ENCODE measurements around the gene ZSCAN25.
"Not testable (repeated sequence)": the region's sequence is repeated elsewhere in the genome, so short reads cannot be mapped to it uniquely, and the experiment has no call there.

The ZSCAN25 gene

GRCh38 chr7:99651290-99651689 is 34.5 kb downstream of the ZSCAN25 start:
- intact Hi-C loops (cut with DNase I; ENCODE audit: low total_unique reads) = no loop called here
- TF ChIP-seq, protein P1, sequence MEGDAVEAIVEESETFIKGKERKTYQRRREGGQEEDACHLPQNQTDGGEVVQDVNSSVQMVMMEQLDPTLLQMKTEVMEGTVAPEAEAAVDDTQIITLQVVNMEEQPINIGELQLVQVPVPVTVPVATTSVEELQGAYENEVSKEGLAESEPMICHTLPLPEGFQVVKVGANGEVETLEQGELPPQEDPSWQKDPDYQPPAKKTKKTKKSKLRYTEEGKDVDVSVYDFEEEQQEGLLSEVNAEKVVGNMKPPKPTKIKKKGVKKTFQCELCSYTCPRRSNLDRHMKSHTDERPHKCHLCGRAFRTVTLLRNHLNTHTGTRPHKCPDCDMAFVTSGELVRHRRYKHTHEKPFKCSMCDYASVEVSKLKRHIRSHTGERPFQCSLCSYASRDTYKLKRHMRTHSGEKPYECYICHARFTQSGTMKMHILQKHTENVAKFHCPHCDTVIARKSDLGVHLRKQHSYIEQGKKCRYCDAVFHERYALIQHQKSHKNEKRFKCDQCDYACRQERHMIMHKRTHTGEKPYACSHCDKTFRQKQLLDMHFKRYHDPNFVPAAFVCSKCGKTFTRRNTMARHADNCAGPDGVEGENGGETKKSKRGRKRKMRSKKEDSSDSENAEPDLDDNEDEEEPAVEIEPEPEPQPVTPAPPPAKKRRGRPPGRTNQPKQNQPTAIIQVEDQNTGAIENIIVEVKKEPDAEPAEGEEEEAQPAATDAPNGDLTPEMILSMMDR (IDR thresholded peaks at IDR 0.05) = no peak
- no peak for DNase-seq
- Histone ChIP-seq H3K4me1 (no peaks in the 10 kb centered on the region), H3K4me3 (no peak overlapping the region), H3K9me3 (no peaks in the 10 kb centered on the region), H3K27me3 (no peaks in the 10 kb centered on the region), H3K27ac (no peak overlapping the region), H3K36me3 (peaks cover 0 to 7% (median 0%) of the 10 kb centered on the region in 3 donors)

DNA sequence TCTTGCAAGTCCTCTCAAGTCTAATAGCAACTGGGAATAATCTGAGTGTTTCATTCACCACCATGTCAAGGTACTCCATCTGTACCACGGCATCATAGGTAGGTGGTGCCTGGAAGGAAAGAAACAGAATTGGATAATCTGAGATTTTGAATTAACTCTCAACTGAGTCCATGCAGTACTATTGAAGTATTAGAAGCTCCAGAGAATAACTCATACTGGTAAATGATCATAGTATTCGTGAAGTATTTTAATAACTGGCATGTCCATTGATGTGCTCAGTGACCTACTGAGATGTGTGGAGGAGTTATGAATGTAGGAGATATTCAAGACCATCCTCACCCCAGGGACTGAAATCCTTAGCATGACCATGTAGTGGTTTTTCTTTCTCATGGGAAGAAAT is 35.9 kb downstream of the ZSCAN25 start:
- Histone ChIP-seq H3K27me3 (no peaks in the 10 kb centered on the region), H3K4me1 (no peaks in the 10 kb centered on the region), H3K36me3 (no peaks in the 10 kb centered on the region), H3K9me3 (no peaks in the 10 kb centered on the region), H3K4me3 (no peak overlapping the region), H3K27ac (no peak overlapping the region)
- TF ChIP-seq, protein P1 (IDR thresholded peaks at IDR 0.05) = no peak
- no peak for DNase-seq
- intact Hi-C loops (cut with DNase I; ENCODE audit: low total_unique reads) = no loop called here

- intact Hi-C loops (cut with DNase I; ENCODE audit: low total_unique reads); DNase-seq; H3K4me3 ChIP-seq; H3K4me1 ChIP-seq; H3K27ac ChIP-seq; H3K9me3 ChIP-seq; H3K27me3 ChIP-seq; H3K36me3 ChIP-seq: not testable (repeated sequence)
Measured at GRCh38 chr7:99653269-99653668, 36.5 kb downstream of the ZSCAN25 start.

DNA sequence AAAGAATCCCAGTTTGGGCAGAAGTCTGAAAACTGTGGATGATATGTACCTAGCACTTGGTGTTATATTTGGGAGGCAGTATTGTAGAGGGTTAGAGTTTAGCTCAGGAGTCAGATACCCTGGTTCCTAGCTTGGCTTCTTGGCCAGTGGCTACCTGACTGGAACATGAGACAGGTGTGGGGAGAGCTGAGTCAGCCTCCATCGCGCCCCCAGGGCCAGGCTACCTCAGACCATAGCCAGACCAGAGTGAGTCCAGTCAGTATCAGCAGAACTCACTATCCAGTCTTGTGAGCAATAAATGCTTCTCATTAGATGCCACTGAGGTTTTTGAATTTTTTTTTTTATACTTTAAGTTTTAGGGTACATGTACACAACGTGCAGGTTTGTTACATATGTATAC is 37.0 kb downstream of the ZSCAN25 start:
- Histone ChIP-seq H3K36me3 (no peaks in the 10 kb centered on the region), H3K4me3 (no peak overlapping the region), H3K4me1 (no peaks in the 10 kb centered on the region), H3K27ac (no peak overlapping the region), H3K9me3 (no peaks in the 10 kb centered on the region), H3K27me3 (no peaks in the 10 kb centered on the region)
- intact Hi-C loops (cut with DNase I; ENCODE audit: low total_unique reads) = no loop called here
- DNase-seq = no peak
- TF ChIP-seq, protein P1 (IDR thresholded peaks at IDR 0.05) = no peak

DNA sequence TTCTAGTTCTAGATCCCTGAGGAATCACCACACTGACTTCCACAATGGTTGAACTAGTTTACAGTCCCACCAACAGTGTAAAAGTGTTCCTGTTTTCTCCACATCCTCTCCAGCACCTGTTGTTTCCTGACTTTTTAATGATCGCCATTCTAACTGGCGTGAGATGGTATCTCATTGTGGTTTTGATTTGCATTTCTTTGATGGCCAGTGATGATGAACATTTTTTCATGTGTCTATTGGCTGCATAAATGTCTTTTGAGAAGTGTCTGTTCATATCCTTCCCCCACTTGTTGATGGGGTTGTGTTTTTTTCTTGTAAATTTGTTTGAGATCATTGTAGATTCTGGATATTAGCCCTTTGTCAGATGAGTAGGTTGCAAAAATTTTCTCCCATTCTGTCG is 37.9 kb downstream of the ZSCAN25 start:
- H3K36me3 ChIP-seq; H3K4me3 ChIP-seq; intact Hi-C loops (cut with DNase I; ENCODE audit: low total_unique reads); H3K27me3 ChIP-seq; DNase-seq; H3K27ac ChIP-seq; H3K4me1 ChIP-seq; H3K9me3 ChIP-seq: not testable (repeated sequence)

DNA sequence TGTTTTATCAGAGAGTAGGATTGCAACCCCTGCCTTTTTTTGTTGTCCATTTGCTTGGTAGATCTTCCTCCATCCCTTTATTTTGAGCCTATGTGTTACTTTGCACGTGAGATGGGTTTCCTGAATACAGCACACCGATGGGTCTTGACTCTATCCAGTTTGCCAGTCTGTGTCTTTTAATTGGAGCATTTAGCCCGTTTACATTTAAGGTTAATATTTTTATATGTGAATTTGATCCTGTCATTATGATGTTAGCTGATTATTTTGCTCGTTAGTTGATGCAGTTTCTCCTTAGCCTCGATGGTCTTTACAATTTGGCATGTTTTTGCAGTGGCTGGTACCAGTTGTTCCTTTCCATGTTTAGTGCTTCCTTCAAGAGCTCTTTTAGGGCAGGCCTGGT is 41.1 kb downstream of the ZSCAN25 start:
- H3K36me3 ChIP-seq = peaks cover 5 to 10% (median 5%) of the 10 kb centered on the region in 3 donors
- intact Hi-C loops (cut with DNase I; ENCODE audit: low total_unique reads); DNase-seq; H3K9me3 ChIP-seq; H3K27me3 ChIP-seq; H3K4me3 ChIP-seq; H3K4me1 ChIP-seq; H3K27ac ChIP-seq: not testable (repeated sequence)

DNA sequence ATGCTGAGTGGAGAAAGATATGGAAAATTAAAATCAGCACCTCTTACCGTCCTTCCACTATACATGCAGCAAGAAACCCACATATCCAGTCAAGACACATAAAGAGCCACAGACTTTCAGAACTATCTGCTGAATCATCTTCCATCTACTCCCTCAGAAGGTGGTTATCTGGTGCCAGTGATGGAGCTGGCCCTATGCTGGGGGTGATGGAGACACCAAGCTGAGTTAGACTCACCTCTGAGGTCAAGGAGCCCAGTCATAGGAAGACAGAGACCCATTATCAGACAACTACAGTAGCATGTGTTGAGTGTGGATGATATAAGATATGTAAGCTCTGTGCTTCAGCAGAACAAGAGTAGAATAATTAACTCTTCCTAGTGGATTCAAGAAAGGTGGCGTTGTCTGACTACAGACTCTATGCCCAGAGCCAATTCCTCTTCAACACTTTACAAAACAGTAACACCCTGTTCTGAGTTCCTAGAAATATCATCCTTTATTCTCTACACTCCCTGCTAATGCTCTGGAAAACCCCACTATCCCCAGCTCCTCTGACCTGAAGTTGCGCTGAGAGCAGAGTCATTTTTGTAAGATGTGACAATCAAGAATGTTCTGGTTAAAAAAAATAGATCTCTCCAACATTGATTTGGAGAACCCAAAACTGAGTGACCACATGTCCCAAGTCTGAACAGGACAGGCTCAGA is 48.7 kb downstream of the ZSCAN25 start:
- intact Hi-C loops (cut with DNase I; ENCODE audit: low total_unique reads) = no loop called here

More for the DNA sequence above, 48.7 kb downstream of the ZSCAN25 start:
- H3K4me1 ChIP-seq = no peaks in the 10 kb centered on the region
- H3K9me3 ChIP-seq = no peaks in the 10 kb centered on the region
- no peaks in the 10 kb centered on the region for H3K27me3 ChIP-seq
- TF ChIP-seq, protein P1 (IDR thresholded peaks at IDR 0.05) = no peak
- H3K36me3 ChIP-seq = peaks cover 5 to 10% (median 7%) of the 10 kb centered on the region in 3 donors
- H3K27ac ChIP-seq = no peak overlapping the region
- DNase-seq = no peak
- no peak overlapping the region for H3K4me3 ChIP-seq
